ENCODE data around the gene EHBP1L1. TPM values are rescaled to one million over a fixed set of nuclear protein-coding genes. Genes with fewer than 3 reads are reported as not detected.
A peak's percentile ranks its signal among the peaks of the same experiment; 100 is the strongest.
"Not testable (repeated sequence)": the region's sequence is repeated elsewhere in the genome, so short reads cannot be mapped to it uniquely, and the experiment has no call there.

The EHBP1L1 gene
- total and polyA plus RNA-seq, 2 of the 13 experiments (the other 11 are each of a cell fraction or from before 2014, with no cell fraction given), result 8.3 to 10.6 TPM

- FAIRE-seq, result no peak
- Histone ChIP-seq H2AFZ (ENCODE audit: low read length) (no peak overlapping the region), H3K79me2 (ENCODE audit: insufficient read depth, low read length) (no peaks in the 10 kb centered on the region), H4K20me1 (ENCODE audit: insufficient read depth, low read length) (no peaks in the 10 kb centered on the region), H3K36me3 (replicated peaks in 1 of 2; ENCODE audit: control insufficient read depth in 1 of 2, insufficient read depth in 2 of 2, low read length in 2 of 2) (no peaks in the 10 kb centered on the region), H3K4me2 (ENCODE audit: low read depth, low read length) (peak overlapping the region; percentile 47; the same call in 1 of the 2 replicates), H3K4me3 (replicated peaks in 1 of 3; ENCODE audit: insufficient read depth in 1 of 3, low read depth in 2 of 3, low read length in 3 of 3) (no peak overlapping the region), H3K9me3 (ENCODE audit: low read length) (no peaks in the 10 kb centered on the region), H3K4me1 (ENCODE audit: insufficient read depth, low read length) (peaks cover 49% of the 10 kb centered on the region), H3K27me3 (ENCODE audit: control insufficient read depth in 1 of 2, insufficient read depth in 2 of 2, low read length in 2 of 2) (no peaks in the 10 kb centered on the region), H3K9ac (ENCODE audit: insufficient read depth, low read depth, low read length) (no peak overlapping the region), H3K27ac (ENCODE audit: extremely low read length, insufficient read depth, low read length) (no peak overlapping the region)
- intact Hi-C loops (cut with micrococcal nuclease; ENCODE audit: unreplicated experiment) (no loop called here), in situ Hi-C loops (cut with HindIII; ENCODE audit: extremely low pct_ligation_motif_present, low pct_unique_long_range_greater_than_20kb) (no loop called here)
- no peak for DNase-seq (ENCODE audit: low spot score)
- CTCF ChIA-PET (ENCODE audit: low intra/inter-chr PET ratio, low total read pairs), result no interaction called here
- POLR2A ChIA-PET, result interaction anchor here (2.2 kb wide), 1 partner anchor 11 kb away, joined by 6 read pairs; no protein-coding TSS in a partner anchor
- TF ChIP-seq SMARCE1 (IDR thresholded peaks at IDR 0.05; ENCODE audit: borderline replicate concordance) (no peak), ZNF3 (CRISPR knock-in tag; IDR thresholded peaks at IDR 0.05) (peak; percentile 97), CREB1 (IDR thresholded peaks at IDR 0.05) (0 out of 2 replicates have a peak, but pooled peaks have one; percentile 23), CREB1 (CRISPR knock-in tag; IDR thresholded peaks at IDR 0.05) (no peak)
- ATAC-seq, result no peak
- 22% methylated on average over 7 of the region's 9 CpGs for WGBS (ENCODE audit: low lambda C conversion rate)
- no TSS peak for BruUV-seq (replicated peaks)
Measured at GRCh38 chr11:65562788-65563187, 13.1 kb upstream of the EHBP1L1 start.

- in situ Hi-C loops (cut with HindIII; ENCODE audit: extremely low pct_ligation_motif_present, low pct_unique_long_range_greater_than_20kb), result no loop called here
- TF ChIP-seq CREB3 (CRISPR knock-in tag; IDR thresholded peaks at IDR 0.05) (no peak), ZFYVE20 (CRISPR knock-in tag; IDR thresholded peaks at IDR 0.05; ENCODE audit: borderline replicate concordance, low read depth) (no peak)
- Histone ChIP-seq H4K20me1 (ENCODE audit: insufficient read depth, low read length) (no peaks in the 10 kb centered on the region), H3K36me3 (replicated peaks in 1 of 2; ENCODE audit: control insufficient read depth in 1 of 2, insufficient read depth in 2 of 2, low read length in 2 of 2) (no peaks in the 10 kb centered on the region), H3K4me1 (ENCODE audit: insufficient read depth, low read length) (peaks cover 55% of the 10 kb centered on the region), H3K27me3 (ENCODE audit: control insufficient read depth in 1 of 2, insufficient read depth in 2 of 2, low read length in 2 of 2) (no peaks in the 10 kb centered on the region), H3K4me3 (replicated peaks in 1 of 3; ENCODE audit: insufficient read depth in 1 of 3, low read depth in 2 of 3, low read length in 3 of 3) (no peak overlapping the region), H2AFZ (ENCODE audit: low read length) (no peak overlapping the region), H3K4me2 (ENCODE audit: low read depth, low read length) (peak overlapping the region; percentile 62; the same call in 1 of the 2 replicates), H3K9ac (ENCODE audit: insufficient read depth, low read depth, low read length) (no peak overlapping the region), H3K9me3 (ENCODE audit: low read length) (no peaks in the 10 kb centered on the region), H3K79me2 (ENCODE audit: insufficient read depth, low read length) (no peaks in the 10 kb centered on the region), H3K27ac (ENCODE audit: extremely low read length, insufficient read depth, low read length) (no peak overlapping the region)
- DNase-seq (ENCODE audit: low spot score) (no peak), ATAC-seq (no peak), FAIRE-seq (no peak)
- intact Hi-C loops (cut with micrococcal nuclease; ENCODE audit: unreplicated experiment), result no loop called here
- CTCF ChIA-PET (ENCODE audit: low intra/inter-chr PET ratio, low total read pairs), result no interaction called here
- BruUV-seq (replicated peaks), result no TSS peak
- 100% methylated on average over 3 of the region's 4 CpGs for WGBS (ENCODE audit: low lambda C conversion rate)
- POLR2A ChIA-PET, result interaction anchor here (2.2 kb wide), 1 partner anchor 12 kb away, joined by 6 read pairs; no protein-coding TSS in a partner anchor
Measured at GRCh38 chr11:65563601-65564000, 12.3 kb upstream of the EHBP1L1 start.

GRCh38 chr11:65564879-65565559, 10.8 kb upstream of the EHBP1L1 start:
- DNase-seq (ENCODE audit: low spot score); ATAC-seq; H3K4me3 ChIP-seq (replicated peaks in 1 of 3; ENCODE audit: insufficient read depth in 1 of 3, low read depth in 2 of 3, low read length in 3 of 3); POLR2A ChIA-PET; H4K20me1 ChIP-seq (ENCODE audit: insufficient read depth, low read length); H3K4me2 ChIP-seq (ENCODE audit: low read depth, low read length); H2AFZ ChIP-seq (ENCODE audit: low read length); H3K36me3 ChIP-seq (replicated peaks in 1 of 2; ENCODE audit: control insufficient read depth in 1 of 2, insufficient read depth in 2 of 2, low read length in 2 of 2); H3K9me3 ChIP-seq (ENCODE audit: low read length); in situ Hi-C loops (cut with HindIII; ENCODE audit: extremely low pct_ligation_motif_present, low pct_unique_long_range_greater_than_20kb); BruUV-seq (replicated peaks); CTCF ChIA-PET (ENCODE audit: low intra/inter-chr PET ratio, low total read pairs); H3K9ac ChIP-seq (ENCODE audit: insufficient read depth, low read depth, low read length); H3K27me3 ChIP-seq (ENCODE audit: control insufficient read depth in 1 of 2, insufficient read depth in 2 of 2, low read length in 2 of 2); intact Hi-C loops (cut with micrococcal nuclease; ENCODE audit: unreplicated experiment); FAIRE-seq; H3K79me2 ChIP-seq (ENCODE audit: insufficient read depth, low read length); H3K27ac ChIP-seq (ENCODE audit: extremely low read length, insufficient read depth, low read length): not testable (repeated sequence)
- WGBS (ENCODE audit: low lambda C conversion rate), result 88% methylated on average over 12 of the region's 12 CpGs
- peaks cover 50% of the 10 kb centered on the region for H3K4me1 ChIP-seq (ENCODE audit: insufficient read depth, low read length)

Measured in HepG2 (cell line).